ENCODE data around the gene SMARCD1. TPM values are rescaled to one million over a fixed set of nuclear protein-coding genes. Genes with fewer than 3 reads are reported as not detected.
A peak's percentile ranks its signal among the peaks of the same experiment; 100 is the strongest.

SMARCD1 gene
- total and polyA plus RNA-seq, 9 of the 15 experiments (the other 6 are each of a cell fraction or from before 2014, with no cell fraction given), result 0.86 to 91.7 (median 48.0) TPM

- TF ChIP-seq ZNF212 (CRISPR knock-in tag; IDR thresholded peaks at IDR 0.05), result no peak
- no peak for TF ChIP-seq ZNF764 (CRISPR knock-in tag; IDR thresholded peaks at IDR 0.05; ENCODE audit: low read depth)
- TF ChIP-seq NR2C2 (CRISPR knock-in tag; IDR thresholded peaks at IDR 0.05), result no peak
- TF ChIP-seq NR2C2 (tag; IDR thresholded peaks at IDR 0.05), result peak; percentile 91
- TF ChIP-seq MECOM (CRISPR knock-in tag; IDR thresholded peaks at IDR 0.05), result no peak
- TF ChIP-seq SIRT6 (IDR thresholded peaks at IDR 0.05; ENCODE audit: low read depth, low read length), result no peak
- no peak for TF ChIP-seq ZNF277 (CRISPR knock-in tag; IDR thresholded peaks at IDR 0.05; ENCODE audit: borderline replicate concordance)
- no peak for TF ChIP-seq ZNF140 (CRISPR knock-in tag; IDR thresholded peaks at IDR 0.05)
- TF ChIP-seq ZNF511 (CRISPR knock-in tag; IDR thresholded peaks at IDR 0.05), result peak; percentile 97; the same call in 1 of the 2 replicates
- peak; percentile 95 for TF ChIP-seq CREB1 (IDR thresholded peaks at IDR 0.05)
- TF ChIP-seq CREB1 (CRISPR knock-in tag; IDR thresholded peaks at IDR 0.05), result peak; percentile 98
- no peak for TF ChIP-seq BRD9 (IDR thresholded peaks at IDR 0.05; ENCODE audit: low read depth, partially characterized antibody)
- TF ChIP-seq E2F4 (CRISPR knock-in tag; IDR thresholded peaks at IDR 0.05; ENCODE audit: low read depth), result no peak; the same call in 1 of the 2 replicates
- no peak for TF ChIP-seq GATAD2B (IDR thresholded peaks at IDR 0.05; ENCODE audit: borderline replicate concordance)
- peak; percentile 60; the same call in 1 of the 2 replicates for TF ChIP-seq TAF7 (tag; IDR thresholded peaks at IDR 0.05)
- TF ChIP-seq CREM (IDR thresholded peaks at IDR 0.05; ENCODE audit: low read depth), result peak; percentile 97
- no peak for TF ChIP-seq ZNF316 (IDR thresholded peaks at IDR 0.05)
- no peak for TF ChIP-seq STAT5B (CRISPR knock-in tag; IDR thresholded peaks at IDR 0.05)
- TF ChIP-seq RUNX1 (IDR thresholded peaks at IDR 0.05; ENCODE audit: low read depth), result 0 out of 2 replicates have a peak, but pooled peaks have one; percentile 69
- no peak for TF ChIP-seq ZNF436 (CRISPR knock-in tag; IDR thresholded peaks at IDR 0.05)
- TF ChIP-seq ZNF830 (CRISPR knock-in tag; IDR thresholded peaks at IDR 0.05), result peak; percentile 77; the same call in 1 of the 2 replicates
- TF ChIP-seq CREB3L1 (IDR thresholded peaks at IDR 0.05; ENCODE audit: borderline replicate concordance, low read depth), result peak; percentile 83
- TF ChIP-seq ZNF449 (CRISPR knock-in tag; IDR thresholded peaks at IDR 0.05), result no peak
Measured at GRCh38 chr12:50111693-50112455, 26.7 kb downstream of the SMARCD1 start, which contains the start of gene COX14 (continued).

Data from K562 (cell line).